HepG2 (cell line): ENCODE measurements around the gene ARFGAP2. TPM values are rescaled to one million over a fixed set of nuclear protein-coding genes. Genes with fewer than 3 reads are reported as not detected.

Experiments used
- ATAC-seq: fragments of 200-7000 bp; cut with Tn5 transposase; 3 replicates; pipeline ENCODE4 v1.9.1; 2020; ENCODE audit warnings: mild to moderate bottlenecking, moderate library complexity
- BruUV-seq: library from RNA; stranded (reverse); fragments of 400-500 nt; replicated peaks from 2 replicates; lab custom pipeline; 2021; lab: Mats Ljungman, UMichigan
- CTCF ChIA-PET: fragments of 300-600 bp; formaldehyde crosslinking; extraction: SDS; loops from one replicate; lab custom pipeline; 2021; ENCODE audit warnings: low total read pairs, inconsistent platforms, low intra/inter-chr PET ratio; lab: Yijun Ruan, JAX
- POLR2A ChIA-PET: fragments of 350-600 bp; sonication (Branson Sonifier 250); formaldehyde crosslinking; loops from one replicate; lab custom pipeline; 2020; ENCODE audit warnings: antibody characterized with exemption, inconsistent platforms; lab: Yijun Ruan, JAX
- DNase-seq: peaks from one replicate; pipeline ENCODE4 v3.0.0-alpha.2; 2015; ENCODE audit warnings: low spot score
- FAIRE-seq: peaks from 3 replicates; lab custom pipeline; 2011; peaks lifted over from hg19 to GRCh38; lab: Jason Lieb, UNC
- H2AFZ ChIP-seq: one replicate; pipeline ENCODE4 v1.6.1; 2011; ENCODE audit warnings: low read length, inconsistent platforms
- H3K27ac ChIP-seq: fragments of 300-600 bp; 3 replicates; pipeline ENCODE4 v1.8.0; 2011; ENCODE audit warnings: mixed run types, mild to moderate bottlenecking, mixed read lengths, low read length, inconsistent platforms; ENCODE audit not compliant: insufficient read depth; ENCODE audit errors: extremely low read length
- H3K27me3 ChIP-seq, 2 experiments: fragments of 200-600 bp in 1 of 2; 2 replicates in 1 of 2; 3 replicates in 1 of 2; pipeline versions ENCODE4 v1.6.0 to v1.8.0; 2011; ENCODE audit warnings: low read length in 2 of 2, mild to moderate bottlenecking in 2 of 2, moderate library complexity in 2 of 2, inconsistent platforms in 1 of 2; ENCODE audit not compliant: insufficient read depth in 2 of 2, control insufficient read depth in 1 of 2
- H3K36me3 ChIP-seq, 2 experiments: fragments of 200-600 bp in 1 of 2; replicated peaks in 1 of 2; 2 replicates in 1 of 2; 3 replicates in 1 of 2; pipeline versions ENCODE4 v1.5.1 to v1.8.0; 2011; ENCODE audit warnings: low read length in 2 of 2, inconsistent platforms in 1 of 2; ENCODE audit not compliant: insufficient read depth in 2 of 2, control insufficient read depth in 1 of 2
- H3K4me1 ChIP-seq: 2 replicates; pipeline ENCODE4 v1.5.1; 2012; ENCODE audit warnings: low read length, inconsistent platforms; ENCODE audit not compliant: insufficient read depth
- H3K4me2 ChIP-seq: 2 replicates; pipeline ENCODE4 v1.6.0; 2011; ENCODE audit warnings: low read depth, low read length, inconsistent platforms
- H3K4me3 ChIP-seq, 3 experiments: fragments of 200-600 bp in 1 of 3; sonication (generic), shearing (Covaris generic) in 1 of 3; replicated peaks in 1 of 3; 2 replicates each; pipeline ENCODE4 v1.5.1; 2011 to 2016; ENCODE audit warnings: low read length in 3 of 3, inconsistent platforms in 2 of 3, low read depth in 2 of 3, mild to moderate bottlenecking in 2 of 3, control low read depth in 1 of 3, mixed read lengths in 1 of 3; ENCODE audit not compliant: insufficient read depth in 1 of 3
- H3K79me2 ChIP-seq: one replicate; pipeline ENCODE4 v1.6.1; 2011; ENCODE audit warnings: low read length, inconsistent platforms; ENCODE audit not compliant: insufficient read depth
- H3K9ac ChIP-seq: 2 replicates; pipeline ENCODE4 v1.6.0; 2011; ENCODE audit warnings: mild to moderate bottlenecking, low read depth, low read length, inconsistent platforms; ENCODE audit not compliant: insufficient read depth
- H3K9me3 ChIP-seq: 2 replicates; pipeline ENCODE4 v1.5.1; 2012; ENCODE audit warnings: mild to moderate bottlenecking, low read length
- H4K20me1 ChIP-seq: 2 replicates; pipeline ENCODE4 v1.6.0; 2011; ENCODE audit warnings: inconsistent platforms, mild to moderate bottlenecking, low read length, moderate library complexity; ENCODE audit not compliant: insufficient read depth
- AGO2 ChIP-seq: fragments of 200-400 bp; formaldehyde crosslinking; optimal IDR thresholded peaks from 2 replicates; pipeline ENCODE3; 2017; ENCODE audit warnings: mild to moderate bottlenecking, low read depth, low read length, moderate library complexity
- BHLHE40 ChIP-seq: IDR thresholded peaks from 2 replicates; pipeline ENCODE4 v1.6.1; 2011; ENCODE audit warnings: low read length, improper control_type of control experiment
- CAMTA2 ChIP-seq: sonication (generic); formaldehyde crosslinking; IDR thresholded peaks from 2 replicates; pipeline ENCODE4 v1.4.0; 2020; ENCODE audit warnings: mild to moderate bottlenecking, missing genetic modification reagents, borderline replicate concordance
- EED ChIP-seq: sonication (generic); formaldehyde crosslinking; IDR thresholded peaks from 2 replicates; pipeline ENCODE4 v1.5.0; 2020; ENCODE audit warnings: mild to moderate bottlenecking, missing genetic modification reagents
- GPN1 ChIP-seq: sonication (generic); formaldehyde crosslinking; IDR thresholded peaks from 2 replicates; pipeline ENCODE4 v1.5.1; 2020; ENCODE audit warnings: missing genetic modification reagents, borderline replicate concordance
- HOXD1 ChIP-seq: sonication (generic); formaldehyde crosslinking; IDR thresholded peaks from 2 replicates; pipeline ENCODE4 v1.5.0; 2020; ENCODE audit warnings: missing genetic modification reagents
- MEIS1 ChIP-seq: sonication (generic); formaldehyde crosslinking; IDR thresholded peaks from 2 replicates; pipeline ENCODE4 v1.9.0; 2021; ENCODE audit warnings: mild to moderate bottlenecking, missing genetic modification reagents, moderate library complexity, borderline replicate concordance
- MXD3 ChIP-seq: IDR thresholded peaks from 2 replicates; pipeline ENCODE4 v1.6.1; 2016; ENCODE audit warnings: mild to moderate bottlenecking, missing biosample characterization, missing genetic modification reagents
- NCOA5 ChIP-seq: sonication (generic); formaldehyde crosslinking; IDR thresholded peaks from 2 replicates; pipeline ENCODE4 v1.4.0; 2020; ENCODE audit warnings: missing genetic modification reagents
- PBX2 ChIP-seq: IDR thresholded peaks from 2 replicates; pipeline ENCODE4 v1.6.1; 2016; ENCODE audit warnings: control low read depth
- RBFOX2 ChIP-seq: fragments of 200-400 bp; formaldehyde crosslinking; IDR thresholded peaks from 2 replicates; pipeline ENCODE4 v1.6.1; 2017; ENCODE audit warnings: low read depth, mild to moderate bottlenecking, low read length
- RBM22 ChIP-seq: fragments of 200-400 bp; formaldehyde crosslinking; optimal IDR thresholded peaks from 2 replicates; pipeline ENCODE3; 2017; ENCODE audit warnings: mild to moderate bottlenecking, low read length, moderate library complexity
- ZNF230 ChIP-seq: sonication (generic); formaldehyde crosslinking; IDR thresholded peaks from 2 replicates; pipeline ENCODE4 v1.4.0; 2020; ENCODE audit warnings: mild to moderate bottlenecking, missing genetic modification reagents
- WGBS: methylation state at CpG from one replicate; pipeline ENCODE4 v1.1.6; 2017; ENCODE audit warnings: low lambda C conversion rate; 5-methylcytosine and 5-hydroxymethylcytosine counted together
- in situ Hi-C: cut with HindIII; loops from 2 replicates; pipeline ENCODE4 v1.10.0; 2017; ENCODE audit warnings: low pct_unique_long_range_greater_than_20kb; ENCODE audit not compliant: extremely low pct_ligation_motif_present
- intact Hi-C: fragments of 100-400 bp; cut with micrococcal nuclease; formaldehyde crosslinking; loops from one replicate; pipeline ENCODE4 v1.10.0; 2022; ENCODE audit not compliant: unreplicated experiment
- polyA plus RNA-seq, 8 experiments: library from polyadenylated mRNA; depleted of rRNA in 3 of 8; stranded (reverse) in 7 of 8; unstranded in 1 of 8; fragments of >200 nt; fragmentation: Illumina TruSeq in 4 of 8; extraction: Trizol in 4 of 8; gene quantifications; 2 replicates each; pipeline versions ENCODE4 v1.2.1 to v1.2.3, GENCODE V29; 2011 to 2016; ENCODE audit warnings: low read depth in 4 of 8, missing spikeins in 1 of 8, mixed read lengths in 1 of 8; ENCODE audit not compliant: insufficient read depth in 1 of 8
- total RNA-seq, 5 experiments: library from RNA; depleted of rRNA; stranded (reverse); fragments of >200 nt; fragmentation: Illumina TruSeq; extraction: Trizol; gene quantifications; 2 replicates each; pipeline ENCODE4 v1.2.3, GENCODE V29; 2016; ENCODE audit warnings: low read depth in 1 of 5

ARFGAP2 gene
- total and polyA plus RNA-seq, 2 of the 13 experiments (the other 11 are each of a cell fraction or from before 2014, with no cell fraction given): 32.3 to 75.3 TPM

- in situ Hi-C loops: no loop called here
- POLR2A ChIA-PET: interaction anchor here (0.9 to 1.2 kb wide), 2 partner anchors 21 to 49 kb away, joined by 3 to 4 read pairs; partner anchors contain the start of gene DDB2
- peaks cover 10% of the 10 kb centered on the region; the same call in 1 of the 2 replicates for H4K20me1 ChIP-seq
- intact Hi-C loops: no loop called here
- H3K27me3 ChIP-seq: no peaks in the 10 kb centered on the region
- H3K4me3 ChIP-seq: no peak overlapping the region
- WGBS: 99% methylated on average over 15 of the region's 16 CpGs
- no peak for FAIRE-seq
- no peak overlapping the region for H3K4me2 ChIP-seq
- H3K36me3 ChIP-seq: peaks cover 34 to 55% of the 10 kb centered on the region in 2 experiments
- H3K27ac ChIP-seq: no peak overlapping the region
- H2AFZ ChIP-seq: no peak overlapping the region
- TF ChIP-seq BHLHE40 (no peak), MXD3 (CRISPR knock-in tag) (no peak), NCOA5 (CRISPR knock-in tag) (no peak), GPN1 (CRISPR knock-in tag) (no peak), RBM22 (peak; percentile 37), MEIS1 (CRISPR knock-in tag) (no peak), RBFOX2 (peak; percentile 36; the same call in 1 of the 2 replicates), PBX2 (CRISPR knock-in tag) (no peak), CAMTA2 (CRISPR knock-in tag) (no peak), HOXD1 (CRISPR knock-in tag) (no peak), ZNF230 (CRISPR knock-in tag) (no peak), AGO2 (peak; percentile 70), EED (CRISPR knock-in tag) (no peak)
- no peak overlapping the region for H3K9ac ChIP-seq
- no TSS peak for BruUV-seq
- peaks cover 21% of the 10 kb centered on the region for H3K4me1 ChIP-seq
- peaks cover 9% of the 10 kb centered on the region for H3K79me2 ChIP-seq
- ATAC-seq: no peak
- no peak for DNase-seq
- no peaks in the 10 kb centered on the region for H3K9me3 ChIP-seq
- CTCF ChIA-PET: no interaction called here
These were observed 11.3 kb downstream of the ARFGAP2 start for GRCh38 chr11:47165253-47165840.
